ENCODE data around the gene GTF2F1. TPM values are rescaled to one million over a fixed set of nuclear protein-coding genes. Genes with fewer than 3 reads are reported as not detected.

Gene GTF2F1
- total and polyA plus RNA-seq, 10 of the 15 experiments (the other 5 are each of a cell fraction or from before 2014, with no cell fraction given) = 4.5 to 61.7 (median 48.5) TPM

GRCh38 chr19:6413291-6413690 is 20.3 kb upstream of the GTF2F1 start:
- ChIA-PET RAD21 (ENCODE audit: unreplicated experiment) (no interaction called here), POLR2A (no interaction called here), CTCF (interaction anchor here (0.6 kb wide), 1 partner anchor 113 kb away, joined by 3 read pairs; no protein-coding TSS in a partner anchor), SMC1A (ENCODE audit: uncharacterized antibody, unreplicated experiment) (no interaction called here)
- no peaks in the 10 kb centered on the region for H3K79me2 ChIP-seq (ENCODE audit: control insufficient read depth, insufficient read depth, low read length)
- H3K4me2 ChIP-seq (ENCODE audit: control insufficient read depth, insufficient read depth) = no peak overlapping the region
- no peak overlapping the region for H2AFZ ChIP-seq (ENCODE audit: control insufficient read depth, low read depth, low read length)
- no peaks in the 10 kb centered on the region for H4K20me1 ChIP-seq (ENCODE audit: control insufficient read depth, insufficient read depth)
- intact Hi-C loops (cut with micrococcal nuclease; ENCODE audit: unreplicated experiment) (no loop called here), in situ Hi-C loops (cut with MboI) (no loop called here)
- H3K4me1 ChIP-seq (ENCODE audit: control insufficient read depth, insufficient read depth, low read length) = no peaks in the 10 kb centered on the region
- ATAC-seq = no peak
- no peaks in the 10 kb centered on the region for H3K27me3 ChIP-seq (replicated peaks in 1 of 2; ENCODE audit: control insufficient read depth in 2 of 2, insufficient read depth in 2 of 2, low read length in 1 of 2)
- WGBS (ENCODE audit: insufficient coverage, insufficient replicate concordance, low lambda C conversion rate, missing lambda C conversion rate) = 72% methylated on average over 10 of the region's 10 CpGs
- H3K9me3 ChIP-seq (replicated peaks; ENCODE audit: control insufficient read depth, insufficient read depth, low read length) = no peaks in the 10 kb centered on the region
- TF ChIP-seq DPF2 (IDR thresholded peaks at IDR 0.05) = no peak
- no peak for TF ChIP-seq SUPT20H (IDR thresholded peaks at IDR 0.05; ENCODE audit: borderline replicate concordance, control insufficient read depth, low read depth, low read length)
- no peak for TF ChIP-seq STAT1 (conservative IDR thresholded peaks at IDR 0.05)
- TF ChIP-seq RUNX3 (IDR thresholded peaks at IDR 0.05; ENCODE audit: low read length) = no peak
- TF ChIP-seq CBX5 (IDR thresholded peaks at IDR 0.05; ENCODE audit: low read depth) = no peak
- no peak for TF ChIP-seq KAT2A (conservative IDR thresholded peaks at IDR 0.05; ENCODE audit: control insufficient read depth, low read depth, low read length)
- no peak for TF ChIP-seq SP1 (IDR thresholded peaks at IDR 0.05; ENCODE audit: low read depth, low read length)
- TF ChIP-seq NFYB (IDR thresholded peaks at IDR 0.05; ENCODE audit: insufficient read depth, low read depth, low read length) = no peak
- TF ChIP-seq SMC3 (IDR thresholded peaks at IDR 0.05; ENCODE audit: borderline replicate concordance, low read length) = no peak
- no peak for TF ChIP-seq JUNB (IDR thresholded peaks at IDR 0.05)
- no peak for TF ChIP-seq E2F8 (IDR thresholded peaks at IDR 0.05; ENCODE audit: low read depth, partially characterized antibody)
- DNase-seq (ENCODE audit: low read depth, low spot score) = no peak
- no peak overlapping the region for H3K9ac ChIP-seq (ENCODE audit: control insufficient read depth, insufficient read depth, low read length)
- FAIRE-seq = no peak
- BruUV-seq (replicated peaks) = no TSS peak
- H3K4me3 ChIP-seq = no peak overlapping the region
- H3K27ac ChIP-seq (ENCODE audit: control insufficient read depth, insufficient read depth) = no peak overlapping the region
- peaks cover 9 to 32% of the 10 kb centered on the region in 2 experiments; a peak in 3 of 4 replicates for H3K36me3 ChIP-seq (ENCODE audit: control insufficient read depth in 2 of 2, insufficient read depth in 2 of 2, low read length in 1 of 2)
